GM23338 (cell line): ENCODE results near the gene ZNF460.
"Not testable (repeated sequence)": the region's sequence is repeated elsewhere in the genome, so short reads cannot be mapped to it uniquely, and the experiment has no call there.

Experiments
- CREB1 ChIP-seq: fragments of 250-450 bp; sonication (Bioruptor Pico); IDR thresholded peaks from 2 replicates; pipeline ENCODE4 v1.5.0; 2020; ENCODE audit warnings: low read depth, mild to moderate bottlenecking, moderate library complexity
- CTCF ChIP-seq, 2 experiments: fragments of 200-600 bp in 1 of 2; sonication (generic) in 1 of 2; conservative IDR thresholded peaks; 2 replicates each; pipeline versions ENCODE4 v1.5.1 to v1.6.1; 2016 to 2017; ENCODE audit warnings: antibody characterized with exemption in 2 of 2, low read depth in 2 of 2, mild to moderate bottlenecking in 2 of 2, moderate library complexity in 1 of 2
- EZH2 ChIP-seq: fragments of 200-600 bp; sonication (generic); IDR thresholded peaks from one replicate; pipeline ENCODE4 v1.8.0; 2017; ENCODE audit warnings: antibody characterized with exemption, mild to moderate bottlenecking, low read depth; ENCODE audit not compliant: unreplicated experiment
- EZH2phosphoT487 ChIP-seq: fragments of 200-600 bp; sonication (generic); IDR thresholded peaks from one replicate; pipeline ENCODE4 v1.8.1; 2018; ENCODE audit warnings: antibody characterized with exemption; ENCODE audit not compliant: unreplicated experiment
- JUNB ChIP-seq: IDR thresholded peaks from one replicate; pipeline ENCODE4 v1.6.1; 2016; ENCODE audit warnings: antibody characterized with exemption; ENCODE audit not compliant: unreplicated experiment
- POLR2AphosphoS5 ChIP-seq: IDR thresholded peaks from 2 replicates; pipeline ENCODE4 v1.6.1; 2016; ENCODE audit warnings: antibody characterized with exemption, low read depth
- ZNF114 ChIP-seq: fragments of 250-450 bp; sonication (Bioruptor Pico); IDR thresholded peaks from 2 replicates; pipeline ENCODE4 v1.5.0; 2020; ENCODE audit warnings: mild to moderate bottlenecking, moderate library complexity
- ZNF331 ChIP-seq: fragments of 250-450 bp; sonication (Bioruptor Pico); IDR thresholded peaks from 2 replicates; pipeline ENCODE4 v1.5.0; 2020; ENCODE audit warnings: low read depth, mild to moderate bottlenecking, moderate library complexity
- TF ChIP-seq, protein P1 (sequence below): IDR thresholded peaks from 2 replicates; pipeline ENCODE4 v1.6.1; 2016; ENCODE audit warnings: antibody characterized with exemption
- TF ChIP-seq, protein P2 (sequence below): IDR thresholded peaks from one replicate; pipeline ENCODE4 v1.6.1; 2018; ENCODE audit warnings: antibody characterized with exemption; ENCODE audit not compliant: unreplicated experiment

DNA sequence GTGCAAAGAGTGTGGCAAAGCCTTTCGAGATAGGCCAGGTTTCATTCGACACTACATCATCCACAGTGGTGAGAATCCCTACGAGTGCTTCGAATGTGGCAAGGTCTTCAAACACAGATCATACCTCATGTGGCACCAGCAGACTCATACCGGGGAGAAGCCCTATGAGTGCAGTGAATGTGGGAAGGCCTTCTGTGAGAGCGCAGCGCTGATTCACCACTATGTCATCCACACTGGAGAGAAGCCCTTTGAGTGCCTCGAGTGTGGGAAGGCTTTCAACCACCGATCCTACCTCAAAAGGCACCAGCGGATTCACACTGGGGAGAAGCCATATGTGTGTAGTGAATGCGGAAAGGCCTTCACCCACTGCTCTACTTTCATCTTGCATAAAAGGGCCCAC, 26.5 kb upstream of the ZNF460 start:
- not testable (repeated sequence) for TF ChIP-seq CTCF (conservative IDR thresholded peaks at IDR 0.05; ENCODE audit: low read depth in 2 of 2); CREB1 (CRISPR knock-in tag); POLR2AphosphoS5; JUNB; EZH2; EZH2phosphoT487; ZNF331 (CRISPR knock-in tag); ZNF114 (CRISPR knock-in tag)
- TF ChIP-seq, protein P1, sequence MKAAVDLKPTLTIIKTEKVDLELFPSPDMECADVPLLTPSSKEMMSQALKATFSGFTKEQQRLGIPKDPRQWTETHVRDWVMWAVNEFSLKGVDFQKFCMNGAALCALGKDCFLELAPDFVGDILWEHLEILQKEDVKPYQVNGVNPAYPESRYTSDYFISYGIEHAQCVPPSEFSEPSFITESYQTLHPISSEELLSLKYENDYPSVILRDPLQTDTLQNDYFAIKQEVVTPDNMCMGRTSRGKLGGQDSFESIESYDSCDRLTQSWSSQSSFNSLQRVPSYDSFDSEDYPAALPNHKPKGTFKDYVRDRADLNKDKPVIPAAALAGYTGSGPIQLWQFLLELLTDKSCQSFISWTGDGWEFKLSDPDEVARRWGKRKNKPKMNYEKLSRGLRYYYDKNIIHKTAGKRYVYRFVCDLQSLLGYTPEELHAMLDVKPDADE = not testable (repeated sequence)
- TF ChIP-seq, protein P2, sequence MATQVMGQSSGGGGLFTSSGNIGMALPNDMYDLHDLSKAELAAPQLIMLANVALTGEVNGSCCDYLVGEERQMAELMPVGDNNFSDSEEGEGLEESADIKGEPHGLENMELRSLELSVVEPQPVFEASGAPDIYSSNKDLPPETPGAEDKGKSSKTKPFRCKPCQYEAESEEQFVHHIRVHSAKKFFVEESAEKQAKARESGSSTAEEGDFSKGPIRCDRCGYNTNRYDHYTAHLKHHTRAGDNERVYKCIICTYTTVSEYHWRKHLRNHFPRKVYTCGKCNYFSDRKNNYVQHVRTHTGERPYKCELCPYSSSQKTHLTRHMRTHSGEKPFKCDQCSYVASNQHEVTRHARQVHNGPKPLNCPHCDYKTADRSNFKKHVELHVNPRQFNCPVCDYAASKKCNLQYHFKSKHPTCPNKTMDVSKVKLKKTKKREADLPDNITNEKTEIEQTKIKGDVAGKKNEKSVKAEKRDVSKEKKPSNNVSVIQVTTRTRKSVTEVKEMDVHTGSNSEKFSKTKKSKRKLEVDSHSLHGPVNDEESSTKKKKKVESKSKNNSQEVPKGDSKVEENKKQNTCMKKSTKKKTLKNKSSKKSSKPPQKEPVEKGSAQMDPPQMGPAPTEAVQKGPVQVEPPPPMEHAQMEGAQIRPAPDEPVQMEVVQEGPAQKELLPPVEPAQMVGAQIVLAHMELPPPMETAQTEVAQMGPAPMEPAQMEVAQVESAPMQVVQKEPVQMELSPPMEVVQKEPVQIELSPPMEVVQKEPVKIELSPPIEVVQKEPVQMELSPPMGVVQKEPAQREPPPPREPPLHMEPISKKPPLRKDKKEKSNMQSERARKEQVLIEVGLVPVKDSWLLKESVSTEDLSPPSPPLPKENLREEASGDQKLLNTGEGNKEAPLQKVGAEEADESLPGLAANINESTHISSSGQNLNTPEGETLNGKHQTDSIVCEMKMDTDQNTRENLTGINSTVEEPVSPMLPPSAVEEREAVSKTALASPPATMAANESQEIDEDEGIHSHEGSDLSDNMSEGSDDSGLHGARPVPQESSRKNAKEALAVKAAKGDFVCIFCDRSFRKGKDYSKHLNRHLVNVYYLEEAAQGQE = not testable (repeated sequence)
